GM19463 (cell line): Measurements from ENCODE around the gene SH3PXD2B.

Source experiments
- ATAC-seq: cut with Tn5 transposase; IDR thresholded peaks from one replicate; pipeline ENCODE4 v1.9.1; 2021; ENCODE audit warnings: mild to moderate bottlenecking, moderate library complexity; ENCODE audit not compliant: unreplicated experiment

SH3PXD2B gene

GRCh38 chr5:172437445-172438318 is 16.6 kb downstream of the SH3PXD2B start:
- ATAC-seq, result no peak

- ATAC-seq, result no peak
Measured at GRCh38 chr5:172436879-172437369, 17.4 kb downstream of the SH3PXD2B start.

GRCh38 chr5:172436078-172436878 is 18.0 kb downstream of the SH3PXD2B start:
- ATAC-seq, result no peak

GRCh38 chr5:172435362-172436077 is 18.8 kb downstream of the SH3PXD2B start:
- no peak for ATAC-seq

GRCh38 chr5:172434251-172434650 is 20.1 kb downstream of the SH3PXD2B start:
- no peak for ATAC-seq

GRCh38 chr5:172433513-172433912 is 20.8 kb downstream of the SH3PXD2B start:
- no peak for ATAC-seq

GRCh38 chr5:172433071-172433470 is 21.3 kb downstream of the SH3PXD2B start:
- ATAC-seq, result no peak

GRCh38 chr5:172430354-172430753 is 24.0 kb downstream of the SH3PXD2B start:
- no peak for ATAC-seq

- no peak for ATAC-seq
Measured at GRCh38 chr5:172429201-172429940, 25.0 kb downstream of the SH3PXD2B start.

- no peak for ATAC-seq
Measured at GRCh38 chr5:172428224-172429166, 25.8 kb downstream of the SH3PXD2B start.

- no peak for ATAC-seq
Measured at GRCh38 chr5:172427202-172427601, 27.1 kb downstream of the SH3PXD2B start.

GRCh38 chr5:172426086-172426485 is 28.2 kb downstream of the SH3PXD2B start:
- ATAC-seq, result no peak

- ATAC-seq, result no peak
Measured at GRCh38 chr5:172425402-172425801, 28.9 kb downstream of the SH3PXD2B start.

- no peak for ATAC-seq
Measured at GRCh38 chr5:172424808-172425207, 29.5 kb downstream of the SH3PXD2B start.

- ATAC-seq, result no peak
Measured at GRCh38 chr5:172424111-172424490, 30.2 kb downstream of the SH3PXD2B start.

GRCh38 chr5:172423379-172424110 is 30.8 kb downstream of the SH3PXD2B start:
- ATAC-seq, result no peak

- no peak for ATAC-seq
Measured at GRCh38 chr5:172422255-172422654, 32.1 kb downstream of the SH3PXD2B start.

- ATAC-seq, result no peak
Measured at GRCh38 chr5:172421020-172421419, 33.3 kb downstream of the SH3PXD2B start.
